Uterus (tissue), 4 donors: ENCODE measurements around the gene EVL. TPM values are rescaled to one million over a fixed set of nuclear protein-coding genes. Genes with fewer than 3 reads are reported as not detected.

Experiments
- DNase-seq, 2 donors: peaks; one replicate each; pipeline ENCODE4 v3.0.0-alpha.2; 2019 to 2020
- H3K27ac ChIP-seq, 2 donors: fragments of 200-600 bp; sonication (generic); 1 replicate in 1 of 2; 2 replicates in 1 of 2; pipeline ENCODE4 v1.5.1; 2016 to 2018
- H3K27me3 ChIP-seq, 2 donors: fragments of 200-600 bp; sonication (generic); one replicate each; pipeline ENCODE4 v1.5.1; 2018 to 2019; ENCODE audit warnings: control low read depth in 1 of 2
- H3K36me3 ChIP-seq, 2 donors: fragments of 200-600 bp; sonication (generic); one replicate each; pipeline ENCODE4 v1.5.1; 2019; ENCODE audit warnings: control low read depth in 1 of 2
- H3K4me1 ChIP-seq, 2 donors: fragments of 200-600 bp; sonication (generic); one replicate each; pipeline ENCODE4 v1.5.1; 2018 to 2019; ENCODE audit warnings: control low read depth in 1 of 2
- H3K4me3 ChIP-seq, 2 donors: fragments of 200-600 bp; sonication (generic); 1 replicate in 1 of 2; 2 replicates in 1 of 2; pipeline ENCODE4 v1.5.1; 2018 to 2019; ENCODE audit warnings: mild to moderate bottlenecking in 1 of 2
- H3K9me3 ChIP-seq, 2 donors: fragments of 200-600 bp; sonication (generic); one replicate each; pipeline ENCODE4 v1.5.1; 2019; ENCODE audit warnings: control low read depth in 1 of 2
- POLR2A ChIP-seq, 2 donors: fragments of 450-650 bp; IDR thresholded peaks; one replicate each; pipeline ENCODE4 v1.6.1; 2016; ENCODE audit warnings: antibody characterized with exemption in 2 of 2, mild to moderate bottlenecking in 1 of 2, moderate library complexity in 1 of 2
- intact Hi-C: fragments of 100-400 bp; cut with DNase I; formaldehyde crosslinking; loops from one replicate; pipeline ENCODE4 v1.15.1; 2023; ENCODE audit warnings: low total_unique reads
- total RNA-seq, 4 donors: library from RNA; depleted of rRNA in 3 of 4; stranded (reverse); fragments of >200 nt in 3 of 4; gene quantifications; one replicate each; pipeline versions ENCODE4 v1.1.0 to v1.2.4, GENCODE V29; 2014 to 2023
- TF ChIP-seq, protein P1 (sequence below), 4 experiments: fragments of 200-600 bp in 2 of 4; fragments of 450-650 bp in 2 of 4; sonication (generic) in 2 of 4; IDR thresholded peaks; one replicate each; pipeline ENCODE4 v1.5.1; 2016 to 2019; ENCODE audit warnings: antibody characterized with exemption in 4 of 4, mild to moderate bottlenecking in 2 of 4, moderate library complexity in 1 of 4
- donor health status: DM: yes; HTN: yes; CAD: no.

EVL gene
- total RNA-seq, 4 donors from 2014 or later, result 22.1 to 133 (median 67.5) TPM

DNA sequence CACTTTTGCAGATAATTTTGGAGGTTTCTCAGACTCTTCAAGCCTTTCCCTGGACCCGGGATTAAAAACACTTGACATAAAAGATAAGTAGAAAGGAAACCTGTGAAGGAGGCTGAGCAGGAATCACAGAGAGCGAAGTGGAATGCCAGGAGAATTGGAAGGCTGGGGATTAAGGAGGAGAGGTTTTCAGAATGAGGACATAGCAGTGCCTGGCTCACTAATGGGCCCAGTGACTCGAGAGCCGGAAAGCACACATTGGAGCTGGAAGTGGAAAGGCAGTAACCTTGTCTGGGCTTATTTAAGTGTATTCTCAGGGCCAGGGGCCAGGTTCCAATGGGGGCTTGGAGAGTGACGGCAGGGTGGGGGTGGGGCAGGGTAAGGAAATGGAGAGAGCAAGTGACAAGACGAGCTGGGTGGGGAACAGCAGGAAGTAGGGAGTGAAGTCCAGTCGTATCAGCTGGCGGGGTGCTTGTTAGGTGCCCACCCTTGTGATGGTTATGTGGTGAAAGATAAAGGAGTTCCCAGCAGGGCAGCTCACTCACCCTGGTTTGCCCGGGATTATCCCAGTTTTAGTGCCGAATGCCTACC lies 13.1 kb downstream of the EVL start:
- H3K9me3 ChIP-seq, result no peaks in the 10 kb centered on the region
- no peak overlapping the region for H3K27ac ChIP-seq
- H3K27me3 ChIP-seq, result no peaks in the 10 kb centered on the region
- H3K4me1 ChIP-seq, result peaks cover 0 to 4% of the 10 kb centered on the region in 2 donors
- no peak overlapping the region for H3K4me3 ChIP-seq
- H3K36me3 ChIP-seq, result no peaks in the 10 kb centered on the region
- DNase-seq, result no peak
- intact Hi-C loops, result no loop called here
- no peak for TF ChIP-seq POLR2A (IDR thresholded peaks at IDR 0.05)
- TF ChIP-seq, protein P1, sequence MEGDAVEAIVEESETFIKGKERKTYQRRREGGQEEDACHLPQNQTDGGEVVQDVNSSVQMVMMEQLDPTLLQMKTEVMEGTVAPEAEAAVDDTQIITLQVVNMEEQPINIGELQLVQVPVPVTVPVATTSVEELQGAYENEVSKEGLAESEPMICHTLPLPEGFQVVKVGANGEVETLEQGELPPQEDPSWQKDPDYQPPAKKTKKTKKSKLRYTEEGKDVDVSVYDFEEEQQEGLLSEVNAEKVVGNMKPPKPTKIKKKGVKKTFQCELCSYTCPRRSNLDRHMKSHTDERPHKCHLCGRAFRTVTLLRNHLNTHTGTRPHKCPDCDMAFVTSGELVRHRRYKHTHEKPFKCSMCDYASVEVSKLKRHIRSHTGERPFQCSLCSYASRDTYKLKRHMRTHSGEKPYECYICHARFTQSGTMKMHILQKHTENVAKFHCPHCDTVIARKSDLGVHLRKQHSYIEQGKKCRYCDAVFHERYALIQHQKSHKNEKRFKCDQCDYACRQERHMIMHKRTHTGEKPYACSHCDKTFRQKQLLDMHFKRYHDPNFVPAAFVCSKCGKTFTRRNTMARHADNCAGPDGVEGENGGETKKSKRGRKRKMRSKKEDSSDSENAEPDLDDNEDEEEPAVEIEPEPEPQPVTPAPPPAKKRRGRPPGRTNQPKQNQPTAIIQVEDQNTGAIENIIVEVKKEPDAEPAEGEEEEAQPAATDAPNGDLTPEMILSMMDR (IDR thresholded peaks at IDR 0.05), result no peak

DNA sequence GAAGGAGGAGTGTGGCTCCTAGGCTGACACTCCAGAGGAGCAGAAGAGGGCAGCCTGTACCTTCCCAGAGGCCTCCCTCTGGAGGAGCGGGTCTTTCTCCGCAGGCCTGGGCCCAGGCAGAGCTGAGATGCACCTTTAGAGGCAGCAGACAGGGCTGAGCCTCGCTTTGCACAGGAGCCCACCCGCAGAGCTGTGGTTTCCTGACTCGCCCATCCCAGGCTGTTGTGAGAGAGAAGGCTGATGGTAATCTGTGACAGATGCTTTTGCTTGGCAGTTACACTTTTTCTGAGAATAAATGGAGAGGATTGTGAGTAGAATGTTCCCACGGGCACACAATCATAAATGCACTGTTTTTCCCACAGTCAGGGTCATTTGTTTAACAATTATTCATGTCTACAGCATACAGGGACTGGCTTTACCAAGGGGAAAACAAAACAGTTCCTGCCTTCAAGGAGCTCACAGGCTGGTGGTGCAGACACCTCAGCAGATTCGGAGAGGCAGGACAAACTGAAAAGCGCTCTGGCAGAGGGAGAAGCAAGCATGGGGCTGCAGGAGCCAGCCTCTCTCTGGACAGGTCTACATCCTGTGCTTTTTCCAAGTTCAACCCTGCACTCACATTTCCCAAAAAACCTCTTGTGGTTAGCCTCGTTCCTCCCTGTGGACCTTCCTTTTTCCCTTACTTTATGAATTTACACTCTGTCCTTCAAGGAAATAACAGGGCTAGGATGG lies 13.9 kb downstream of the EVL start:
- H3K4me3 ChIP-seq, result no peak overlapping the region
- no peaks in the 10 kb centered on the region for H3K9me3 ChIP-seq
- peaks cover 0 to 4% of the 10 kb centered on the region in 2 donors for H3K4me1 ChIP-seq
- no peak for TF ChIP-seq POLR2A (IDR thresholded peaks at IDR 0.05)
- TF ChIP-seq, protein P1 (IDR thresholded peaks at IDR 0.05), result no peak
- no peaks in the 10 kb centered on the region for H3K36me3 ChIP-seq
- H3K27ac ChIP-seq, result no peak overlapping the region
- H3K27me3 ChIP-seq, result no peaks in the 10 kb centered on the region
- no peak for DNase-seq
- intact Hi-C loops, result no loop called here

DNA sequence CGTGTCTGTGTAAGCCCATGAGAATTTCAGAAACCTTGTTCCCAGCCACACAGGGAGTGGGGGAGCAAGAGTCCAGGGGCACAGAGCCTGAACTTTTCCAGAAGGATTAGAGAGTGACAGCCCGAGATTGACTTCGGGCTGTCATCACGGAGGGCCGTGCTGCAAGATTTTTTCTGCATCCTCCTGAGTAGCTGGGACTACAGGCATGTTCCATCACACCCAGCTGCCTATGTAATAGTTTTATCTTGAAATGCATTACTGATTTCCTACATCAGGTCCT lies 14.4 kb downstream of the EVL start:
- H3K4me3 ChIP-seq, result no peak overlapping the region
- DNase-seq, result no peak
- H3K27ac ChIP-seq, result no peak overlapping the region
- no peak for TF ChIP-seq POLR2A (IDR thresholded peaks at IDR 0.05)
- TF ChIP-seq, protein P1 (IDR thresholded peaks at IDR 0.05), result no peak
- no peaks in the 10 kb centered on the region for H3K27me3 ChIP-seq
- intact Hi-C loops, result no loop called here
- no peaks in the 10 kb centered on the region for H3K36me3 ChIP-seq
- peaks cover 0 to 4% of the 10 kb centered on the region in 2 donors for H3K4me1 ChIP-seq
- H3K9me3 ChIP-seq, result no peaks in the 10 kb centered on the region

DNA sequence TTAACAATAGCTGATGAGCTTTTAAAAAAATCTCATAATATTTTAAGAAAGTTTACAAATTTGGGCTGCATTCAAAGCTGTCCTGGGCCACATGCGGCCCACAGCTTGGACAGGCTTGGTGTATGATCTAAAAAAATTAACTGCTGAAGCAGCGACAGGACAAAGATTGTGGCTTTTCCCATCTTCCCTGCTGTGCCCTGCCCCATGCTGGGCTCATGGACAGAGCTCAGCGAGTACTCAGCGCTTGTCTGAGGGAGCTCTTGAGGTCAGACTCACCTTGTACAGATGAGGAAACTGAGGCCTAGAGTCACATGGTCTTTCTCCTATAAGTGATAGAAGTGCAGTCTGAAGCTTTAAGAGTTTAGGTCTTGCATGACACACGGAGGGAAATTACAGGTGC lies 15.0 kb downstream of the EVL start:
- no peak overlapping the region for H3K4me3 ChIP-seq
- TF ChIP-seq, protein P1 (IDR thresholded peaks at IDR 0.05), result no peak
- no peak for TF ChIP-seq POLR2A (IDR thresholded peaks at IDR 0.05)
- H3K27me3 ChIP-seq, result no peaks in the 10 kb centered on the region
- no peaks in the 10 kb centered on the region for H3K36me3 ChIP-seq
- no peak for DNase-seq
- no peaks in the 10 kb centered on the region for H3K9me3 ChIP-seq
- peaks cover 0 to 4% of the 10 kb centered on the region in 2 donors for H3K4me1 ChIP-seq
- intact Hi-C loops, result no loop called here
- no peak overlapping the region for H3K27ac ChIP-seq

DNA sequence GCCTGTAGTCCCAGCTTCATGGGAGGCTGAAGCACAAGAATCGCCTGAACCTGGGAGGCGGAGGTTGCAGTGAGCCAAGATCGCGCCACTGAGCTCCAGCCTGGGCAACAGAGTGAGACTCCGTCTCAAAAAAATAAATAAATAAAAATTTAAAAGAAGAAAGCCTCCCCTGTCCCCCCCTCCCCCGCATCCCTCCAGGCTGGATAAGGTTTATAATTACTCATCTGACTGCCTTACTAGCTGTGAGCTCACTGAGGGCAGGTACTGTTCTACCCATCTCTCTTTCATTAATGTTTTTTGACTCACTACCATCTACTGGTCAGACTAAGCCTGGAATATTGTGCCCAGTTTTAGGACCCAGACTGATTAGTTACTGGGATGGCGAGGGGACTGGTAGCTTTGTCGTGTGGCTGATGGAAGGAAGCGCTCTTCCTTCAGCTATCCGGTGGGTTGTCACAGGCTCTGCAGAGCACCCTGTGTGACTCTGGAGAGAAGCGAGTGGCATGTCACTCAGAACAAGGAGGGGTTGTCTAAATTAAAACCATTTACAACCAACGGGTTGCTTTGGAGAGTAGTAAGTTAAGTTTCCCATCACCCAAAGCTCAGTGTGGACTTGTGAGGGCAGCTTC lies 16.9 kb downstream of the EVL start:
- TF ChIP-seq, protein P1 (IDR thresholded peaks at IDR 0.05), result no peak
- no peak for TF ChIP-seq POLR2A (IDR thresholded peaks at IDR 0.05)
- H3K9me3 ChIP-seq, result no peaks in the 10 kb centered on the region
- intact Hi-C loops, result no loop called here
- H3K36me3 ChIP-seq, result no peaks in the 10 kb centered on the region
- H3K27me3 ChIP-seq, result no peaks in the 10 kb centered on the region
- no peak overlapping the region for H3K27ac ChIP-seq
- peaks cover 0 to 4% of the 10 kb centered on the region in 2 donors for H3K4me1 ChIP-seq
- H3K4me3 ChIP-seq, result no peak overlapping the region
- no peak for DNase-seq
